Fibroblast of lung (primary cell): ENCODE results near the gene ARHGDIG.

Source experiments
- CTCF ChIP-seq, 2 donors: IDR thresholded peaks in 1 of 2; conservative IDR thresholded peaks in 1 of 2; 1 replicate in 1 of 2; 2 replicates in 1 of 2; pipeline ENCODE4 v1.5.1; 2011 to 2012; ENCODE audit warnings: low read length in 2 of 2, control low read depth in 1 of 2, inconsistent platforms in 1 of 2, low read depth in 1 of 2, mild to moderate bottlenecking in 1 of 2
- EZH2 ChIP-seq: IDR thresholded peaks from 2 replicates; pipeline ENCODE4 v1.5.1; 2012; ENCODE audit warnings: low read length, control low read depth, mild to moderate bottlenecking; ENCODE audit errors: missing control alignments

GRCh38 chr16:254461-254860 is 25.9 kb upstream of the ARHGDIG start:
- TF ChIP-seq CTCF (conservative IDR thresholded peaks at IDR 0.05 in 1 of 2, IDR thresholded peaks at IDR 0.05 in 1 of 2; ENCODE audit: low read depth in 1 of 2, low read length in 2 of 2) (no peak), EZH2 (no peak)
